ENCODE measurements around the gene DDX25.
A peak's percentile ranks its signal among the peaks of the same experiment; 100 is the strongest.
"Not testable (repeated sequence)": the region's sequence is repeated elsewhere in the genome, so short reads cannot be mapped to it uniquely, and the experiment has no call there.

The DDX25 gene

GRCh38 chr11:125910226-125910849 is 6.0 kb downstream of the DDX25 start:
- no peak for DNase-seq

- DNase-seq = not testable (repeated sequence)
Measured at GRCh38 chr11:125914601-125915000, 10.3 kb downstream of the DDX25 start.

DNA sequence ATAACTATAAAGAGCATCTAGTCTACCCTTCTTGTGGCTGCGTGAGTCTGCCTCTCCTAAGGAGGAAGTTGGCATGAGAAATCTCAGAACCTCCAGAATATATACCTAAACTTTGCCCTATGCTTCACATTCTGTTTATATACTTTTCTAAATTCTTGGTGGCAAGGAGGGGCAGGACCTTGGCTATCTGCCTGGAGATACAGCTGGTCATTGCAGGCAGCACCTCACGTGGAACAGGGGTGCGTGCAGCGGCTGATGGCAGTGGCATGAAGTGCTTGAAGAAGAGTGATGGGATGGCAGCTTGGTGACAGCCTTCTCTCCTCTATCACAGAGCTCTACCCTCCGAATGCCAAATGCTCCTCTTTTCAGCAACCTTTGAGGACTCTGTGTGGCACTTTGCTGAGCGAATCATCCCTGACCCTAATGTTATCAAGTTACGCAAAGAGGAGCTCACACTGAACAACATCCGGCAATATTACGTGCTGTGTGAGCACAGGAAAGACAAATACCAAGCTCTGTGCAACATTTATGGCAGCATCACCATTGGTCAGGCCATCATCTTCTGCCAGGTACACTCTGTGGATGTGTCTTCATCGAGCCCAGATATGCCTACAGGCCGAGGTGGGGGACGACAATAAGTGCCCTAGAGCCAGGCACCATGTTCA is 12.5 kb downstream of the DDX25 start:
- DNase-seq = no peak

GRCh38 chr11:125918140-125918840 is 14.0 kb downstream of the DDX25 start:
- no peak for DNase-seq

DNA sequence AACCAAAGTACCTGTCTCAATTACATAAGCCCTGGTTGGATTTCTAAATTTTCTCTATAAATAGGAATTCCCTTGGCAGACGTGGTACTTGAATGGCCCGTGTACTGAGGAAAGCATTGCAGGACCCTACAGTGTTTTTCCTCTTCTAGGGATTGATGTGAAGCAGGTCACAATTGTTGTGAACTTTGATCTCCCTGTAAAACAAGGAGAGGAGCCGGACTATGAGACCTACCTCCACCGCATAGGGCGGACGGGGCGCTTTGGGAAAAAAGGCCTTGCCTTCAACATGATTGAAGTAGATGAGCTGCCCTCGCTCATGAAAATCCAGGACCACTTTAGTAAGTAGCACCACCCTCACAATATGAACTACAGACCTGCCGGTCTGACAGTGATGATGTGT is 16.7 kb downstream of the DDX25 start:
- DNase-seq = no peak

DNA sequence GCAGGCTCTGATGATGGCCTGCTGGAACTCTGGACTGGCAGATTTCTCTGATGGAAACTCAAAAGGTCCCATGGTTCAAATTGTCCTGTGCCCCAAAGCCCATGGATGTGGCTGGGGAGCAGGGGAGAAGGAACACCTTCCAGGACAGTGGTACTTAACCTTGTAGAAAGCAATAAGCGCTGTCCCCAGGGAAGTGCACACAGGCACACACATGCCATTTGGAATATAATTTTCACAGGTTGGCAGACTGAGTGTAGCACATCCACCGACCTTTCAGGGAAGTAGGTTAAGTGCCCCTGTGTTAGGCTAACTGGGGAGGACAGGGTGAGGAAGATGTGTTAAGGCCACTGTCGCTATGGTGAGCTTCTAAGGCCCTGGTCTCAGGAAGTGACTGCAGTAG is 17.8 kb downstream of the DDX25 start:
- DNase-seq = no peak

GRCh38 chr11:125923012-125923579 is 18.8 kb downstream of the DDX25 start:
- peak; percentile 54 for DNase-seq

DNA sequence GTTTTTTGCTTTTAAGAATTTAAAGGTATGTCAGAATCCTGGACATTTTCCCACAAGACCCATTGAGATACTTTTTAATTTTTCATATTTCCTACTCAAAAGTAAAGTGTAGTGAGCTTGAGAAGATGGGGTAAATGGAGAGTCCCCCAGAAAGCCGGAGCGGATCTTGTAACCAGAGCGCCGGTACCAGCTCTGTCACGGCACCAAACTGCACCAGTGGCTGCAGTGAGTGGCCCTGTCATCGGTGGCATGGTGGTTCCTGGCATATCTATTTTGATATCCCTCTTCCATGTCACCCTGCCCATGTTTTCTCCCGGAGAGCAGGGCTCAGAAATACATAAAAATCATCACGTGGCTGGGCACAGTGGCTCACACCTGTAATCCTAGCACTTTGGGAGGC is 19.3 kb downstream of the DDX25 start:
- DNase-seq = no peak

DNA sequence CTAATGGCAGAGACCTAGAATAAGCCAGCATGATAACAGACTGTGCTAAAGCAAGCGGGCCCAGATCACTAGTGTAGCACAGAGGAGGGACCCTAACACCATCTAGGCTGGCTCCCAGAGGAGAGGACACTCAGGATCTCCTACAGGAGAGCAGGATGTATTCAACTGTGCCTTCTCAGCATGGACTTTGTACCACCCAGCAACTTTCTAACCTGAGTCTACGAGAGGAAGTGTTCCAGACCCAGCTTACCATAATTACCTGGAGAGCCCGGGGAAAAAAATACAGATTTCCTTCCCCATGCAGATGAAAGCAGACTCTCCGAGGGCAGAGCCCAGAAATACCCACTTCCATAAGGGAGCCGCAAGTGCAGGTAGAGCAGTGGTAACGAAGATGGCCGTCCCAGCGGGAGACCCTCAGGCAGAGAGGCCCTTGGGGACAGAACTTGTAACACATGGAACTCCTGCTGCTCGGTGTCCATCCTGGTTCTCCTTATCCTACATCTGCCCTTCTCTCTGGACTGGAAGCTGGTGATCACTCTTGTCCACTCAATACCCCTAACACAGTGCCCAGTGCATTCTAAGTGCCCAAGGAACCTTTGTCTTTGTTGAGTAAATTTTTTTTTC is 20.2 kb downstream of the DDX25 start:
- no peak for DNase-seq

GRCh38 chr11:125925247-125925740 is 21.0 kb downstream of the DDX25 start:
- DNase-seq = no peak

DNA sequence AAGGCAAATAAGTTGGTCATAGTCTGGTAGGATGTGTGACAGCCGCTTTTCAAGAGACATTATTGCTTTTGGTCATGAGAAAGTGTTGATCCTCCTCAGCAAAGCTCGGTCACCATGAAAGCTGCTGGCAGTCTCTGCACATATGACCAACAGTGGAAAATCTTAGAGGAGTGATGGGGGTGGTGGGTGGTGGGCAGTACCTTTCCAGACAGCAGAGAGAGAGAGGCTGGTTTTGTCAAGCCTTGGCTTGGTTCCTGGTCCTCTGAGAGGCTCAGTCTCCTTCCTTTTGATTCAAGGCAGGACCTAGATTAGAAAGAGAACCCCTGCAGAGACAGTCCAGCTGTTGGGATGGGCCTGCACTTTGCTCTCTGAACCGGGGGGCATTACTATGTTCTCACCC is 21.5 kb downstream of the DDX25 start:
- no peak for DNase-seq

DNA sequence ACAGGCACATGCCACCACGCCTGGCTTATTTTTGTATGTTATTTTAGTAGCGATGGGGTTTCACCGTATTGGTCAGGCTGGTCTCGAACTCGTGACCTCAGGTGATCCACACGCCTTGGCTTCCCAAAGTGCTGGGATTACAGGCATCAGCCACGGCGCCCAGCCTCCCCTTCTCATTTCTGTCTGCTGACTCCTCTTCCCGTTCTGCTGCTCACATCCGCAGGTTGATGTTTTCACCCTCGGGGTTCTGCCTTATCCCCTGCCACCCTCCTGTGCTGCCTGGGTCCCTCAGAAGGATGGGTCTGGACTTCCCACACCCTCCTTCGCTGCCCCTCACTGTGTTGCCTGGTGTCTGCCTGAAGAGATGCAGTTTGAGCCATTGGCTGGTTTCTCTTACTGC is 22.4 kb downstream of the DDX25 start:
- DNase-seq = no peak

DNA sequence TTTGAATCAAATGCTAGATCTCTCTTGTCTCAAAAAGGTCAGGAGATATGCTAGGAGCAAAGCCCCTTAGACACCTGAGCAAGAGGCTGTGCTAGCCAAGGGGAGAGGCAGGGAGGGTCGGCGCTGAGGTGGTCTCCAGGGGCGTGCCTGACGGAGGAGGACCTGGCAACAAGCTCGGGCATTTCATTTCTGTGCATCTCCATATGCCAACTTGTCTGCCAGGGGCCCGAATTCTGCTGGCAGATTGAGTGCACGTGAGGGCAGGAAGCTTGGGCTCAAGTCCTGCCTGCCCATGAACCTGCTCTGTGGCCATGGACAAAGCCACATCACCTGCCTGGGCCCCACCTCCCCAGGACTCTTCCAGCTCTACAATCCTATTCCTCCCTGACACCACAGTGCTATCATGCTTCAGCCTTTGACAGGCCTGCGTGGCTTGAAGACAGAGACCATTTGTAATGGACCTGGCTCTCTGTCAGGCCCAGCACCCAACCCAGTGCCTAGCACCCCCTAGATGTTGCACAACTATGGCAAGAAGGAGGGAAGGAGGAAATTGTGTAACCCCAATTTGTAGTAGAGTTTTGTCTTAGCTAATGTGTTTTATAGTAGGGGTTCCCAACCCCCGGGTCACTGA is 25.3 kb downstream of the DDX25 start:
- DNase-seq = no peak

GRCh38 chr11:125930076-125930450 is 25.8 kb downstream of the DDX25 start:
- no peak for DNase-seq

DNA sequence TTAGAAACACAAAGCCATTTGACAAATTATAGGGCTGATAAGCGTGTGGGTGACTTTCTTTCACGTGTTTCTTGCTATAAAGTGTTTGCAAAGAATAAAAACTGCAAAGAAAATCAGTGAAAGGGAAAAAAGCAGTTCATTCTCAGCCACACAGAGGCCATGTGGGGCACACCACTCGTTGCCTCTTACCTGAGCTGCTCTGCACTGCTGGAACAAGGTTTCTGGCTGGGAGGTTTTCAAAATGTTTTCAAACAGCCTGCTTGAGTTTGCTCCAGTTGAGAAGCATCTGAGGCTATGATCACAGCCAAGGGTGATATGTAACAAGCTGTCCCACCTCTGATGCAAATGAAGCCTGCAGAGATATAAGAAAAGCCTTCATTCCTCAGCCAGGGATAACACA is 26.8 kb downstream of the DDX25 start:
- no peak for DNase-seq

- DNase-seq = no peak
Measured at GRCh38 chr11:125931668-125932067, 27.4 kb downstream of the DDX25 start.

DNA sequence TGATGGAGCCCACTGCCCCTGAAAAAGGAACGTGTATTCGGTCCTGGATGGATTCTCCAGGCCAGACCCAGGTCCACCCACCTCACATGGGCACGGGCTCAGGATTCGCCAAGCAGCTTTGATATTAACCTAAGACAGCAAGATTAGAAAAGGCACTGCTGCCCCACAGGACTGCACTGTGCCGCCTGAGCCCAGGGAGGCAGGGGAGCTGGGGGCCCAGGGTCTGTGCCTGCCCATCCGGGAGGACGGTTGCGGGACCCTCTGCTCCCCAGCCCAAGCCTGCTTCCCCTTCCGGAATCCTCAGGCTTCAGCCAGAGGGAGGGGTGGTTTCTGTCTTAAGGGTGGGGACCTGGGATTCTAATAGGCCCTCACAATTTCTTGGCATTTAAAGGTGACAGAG is 28.0 kb downstream of the DDX25 start:
- no peak for DNase-seq

DNA sequence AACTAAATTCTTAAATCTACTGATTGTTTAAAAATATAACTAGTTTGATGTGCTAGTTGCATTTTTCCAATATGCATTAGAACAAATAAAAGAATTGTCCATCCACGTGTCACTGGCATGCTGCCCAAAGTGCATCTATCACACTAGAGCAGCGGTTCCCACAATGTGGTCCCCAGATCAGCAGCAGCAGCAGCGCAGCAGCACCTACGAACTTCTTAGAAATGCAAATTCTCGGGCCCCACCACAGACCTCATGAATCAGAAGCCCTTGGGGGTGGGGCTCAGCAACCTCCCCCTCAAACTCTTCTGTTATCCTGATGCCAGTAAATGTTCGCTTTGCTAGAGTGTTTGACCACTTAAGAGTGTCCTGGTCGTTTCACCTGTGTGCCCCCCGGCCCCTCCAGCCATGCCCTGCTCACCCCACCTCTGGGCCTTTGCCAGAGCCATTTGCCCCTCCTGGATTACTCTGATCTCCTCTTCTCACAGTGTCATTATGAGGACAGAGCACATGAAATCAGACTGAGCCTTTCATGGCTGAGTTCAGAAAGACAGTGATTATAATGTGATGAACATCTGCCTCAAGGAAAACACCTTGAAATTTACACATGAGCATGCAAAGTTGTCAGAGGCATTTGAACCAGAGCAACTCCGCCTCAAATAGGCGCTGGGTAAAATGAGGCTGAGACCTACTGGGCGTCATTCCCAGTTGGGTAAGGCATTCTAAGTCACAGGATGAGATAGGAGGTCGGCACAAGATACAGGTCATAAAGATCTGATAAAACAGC is 28.9 kb downstream of the DDX25 start:
- no peak for DNase-seq

- no peak for DNase-seq
Measured at GRCh38 chr11:125934473-125934872, 30.2 kb downstream of the DDX25 start.

GRCh38 chr11:125935056-125935455 is 30.7 kb downstream of the DDX25 start:
- DNase-seq = no peak

GRCh38 chr11:125935618-125936199 is 31.4 kb downstream of the DDX25 start:
- DNase-seq = no peak

- DNase-seq = no peak
Measured at GRCh38 chr11:125938418-125938817, 34.1 kb downstream of the DDX25 start.
